Osteoblast (primary cell): ENCODE data around the gene SCLY. TPM values are rescaled to one million over a fixed set of nuclear protein-coding genes. Genes with fewer than 3 reads are reported as not detected.

ENCODE experiments used
- DNase-seq: peaks from one replicate; pipeline ENCODE4 v3.0.0; 2011; ENCODE audit warnings: low spot score, mixed read lengths; ENCODE audit not compliant: insufficient read length; ENCODE audit errors: missing footprints
- H2AFZ ChIP-seq: 2 replicates; pipeline ENCODE4 v1.6.0; 2011; ENCODE audit warnings: mild to moderate bottlenecking, low read length
- H3K27ac ChIP-seq: 2 replicates; pipeline ENCODE4 v1.5.1; 2011; ENCODE audit warnings: mild to moderate bottlenecking, low read depth, low read length, moderate library complexity
- H3K27me3 ChIP-seq: 2 replicates; pipeline ENCODE4 v1.6.0; 2012; ENCODE audit warnings: mild to moderate bottlenecking, control low read depth, inconsistent platforms, low read length, moderate library complexity; ENCODE audit not compliant: insufficient read depth
- H3K36me3 ChIP-seq: 2 replicates; pipeline ENCODE4 v1.5.1; 2011; ENCODE audit warnings: mild to moderate bottlenecking, low read length, control low read depth, moderate library complexity; ENCODE audit not compliant: insufficient read depth
- H3K4me1 ChIP-seq: 2 replicates; pipeline ENCODE4 v1.5.1; 2011; ENCODE audit warnings: mild to moderate bottlenecking, low read length, control low read depth, moderate library complexity; ENCODE audit not compliant: insufficient read depth
- H3K4me2 ChIP-seq: 2 replicates; pipeline ENCODE4 v1.6.0; 2011; ENCODE audit warnings: mild to moderate bottlenecking, low read length; ENCODE audit not compliant: insufficient read depth
- H3K4me3 ChIP-seq: fragments of 200-600 bp; sonication (generic); 3 replicates; pipeline ENCODE4 v1.5.1; 2012; ENCODE audit warnings: mild to moderate bottlenecking, low read length, inconsistent platforms; ENCODE audit not compliant: insufficient read depth
- H3K79me2 ChIP-seq: 2 replicates; pipeline ENCODE4 v1.6.0; 2012; ENCODE audit warnings: mild to moderate bottlenecking, low read length, control low read depth, inconsistent platforms; ENCODE audit not compliant: insufficient read depth
- H3K9me3 ChIP-seq: 2 replicates; pipeline ENCODE4 v1.5.1; 2011; ENCODE audit warnings: low read depth, low read length, control low read depth
- H4K20me1 ChIP-seq: 2 replicates; pipeline ENCODE4 v1.6.0; 2012; ENCODE audit warnings: mild to moderate bottlenecking, low read length, control low read depth; ENCODE audit not compliant: insufficient read depth
- CTCF ChIP-seq: IDR thresholded peaks from 2 replicates; pipeline ENCODE4 v1.5.1; 2011; ENCODE audit warnings: mild to moderate bottlenecking, low read depth, low read length, moderate library complexity; ENCODE audit errors: extremely low read depth
- small RNA-seq: library from RNA; depleted of rRNA; stranded (forward); fragments of <200 nt; gene quantifications from one replicate; pipeline ENCODE3, GENCODE V24; 2012
- total RNA-seq: library from RNA; depleted of rRNA; stranded (reverse); fragments of >200 nt; gene quantifications from 2 replicates; pipeline ENCODE4 v1.2.3, GENCODE V29; 2012

Gene SCLY
- total RNA-seq, 1 donor, result 11.6 TPM

GRCh38 chr2:238146884-238147544, 86.2 kb downstream of the SCLY start:
- no peaks in the 10 kb centered on the region for H3K9me3 ChIP-seq
- no peak overlapping the region for H2AFZ ChIP-seq
- TF ChIP-seq CTCF, result no peak
- H4K20me1 ChIP-seq, result no peaks in the 10 kb centered on the region
- no peak overlapping the region for H3K4me3 ChIP-seq
- H3K36me3 ChIP-seq, result no peaks in the 10 kb centered on the region
- no peaks in the 10 kb centered on the region for H3K79me2 ChIP-seq
- no peak overlapping the region for H3K4me2 ChIP-seq
- no peak for DNase-seq
- H3K27ac ChIP-seq, result no peak overlapping the region
- peaks cover 8% of the 10 kb centered on the region for H3K4me1 ChIP-seq
- H3K27me3 ChIP-seq, result no peaks in the 10 kb centered on the region

GRCh38 chr2:238148981-238149380, 88.2 kb downstream of the SCLY start:
- Histone ChIP-seq H3K4me1 (no peaks in the 10 kb centered on the region), H3K79me2 (no peaks in the 10 kb centered on the region), H3K36me3 (no peaks in the 10 kb centered on the region), H3K27me3 (no peaks in the 10 kb centered on the region), H3K4me3 (no peak overlapping the region), H4K20me1 (no peaks in the 10 kb centered on the region), H2AFZ (no peak overlapping the region), H3K9me3 (no peaks in the 10 kb centered on the region), H3K27ac (no peak overlapping the region), H3K4me2 (no peak overlapping the region)
- no peak for TF ChIP-seq CTCF
- DNase-seq, result no peak

Small RNAs within 50 kb of the gene (small RNA-seq; reads per million reads assigned to genes)
- not detected for gene RNU6-1333P

Other genes starting within 250 kb of the SCLY start
- 1.8 and 4.4 TPM in 2 replicates for gene RAMP1, start 201.4 kb upstream of the SCLY start, total RNA-seq
- 39.8 and 45.1 TPM in 2 replicates for gene UBE2F, start 94.0 kb upstream of the SCLY start, total RNA-seq
- gene ESPNL, start 39.3 kb downstream of the SCLY start, total RNA-seq, result 1.8 and 9.8 TPM in 2 replicates
- under 0.01 TPM in 2 replicates for gene KLHL30, start 77.7 kb downstream of the SCLY start, total RNA-seq
- 0.88 and 1.8 TPM in 2 replicates for gene ERFE, start 98.0 kb downstream of the SCLY start, total RNA-seq
- gene ILKAP, start 142.7 kb downstream of the SCLY start, total RNA-seq, result 24.2 and 24.5 TPM in 2 replicates
- 1.8 and 4.0 TPM in 2 replicates for gene HES6, start 179.0 kb downstream of the SCLY start, total RNA-seq
- 7.4 and 9.4 TPM in 2 replicates for gene PER2, start 227.6 kb downstream of the SCLY start, total RNA-seq